Measurements from ENCODE around the gene NT5M.

DNA sequence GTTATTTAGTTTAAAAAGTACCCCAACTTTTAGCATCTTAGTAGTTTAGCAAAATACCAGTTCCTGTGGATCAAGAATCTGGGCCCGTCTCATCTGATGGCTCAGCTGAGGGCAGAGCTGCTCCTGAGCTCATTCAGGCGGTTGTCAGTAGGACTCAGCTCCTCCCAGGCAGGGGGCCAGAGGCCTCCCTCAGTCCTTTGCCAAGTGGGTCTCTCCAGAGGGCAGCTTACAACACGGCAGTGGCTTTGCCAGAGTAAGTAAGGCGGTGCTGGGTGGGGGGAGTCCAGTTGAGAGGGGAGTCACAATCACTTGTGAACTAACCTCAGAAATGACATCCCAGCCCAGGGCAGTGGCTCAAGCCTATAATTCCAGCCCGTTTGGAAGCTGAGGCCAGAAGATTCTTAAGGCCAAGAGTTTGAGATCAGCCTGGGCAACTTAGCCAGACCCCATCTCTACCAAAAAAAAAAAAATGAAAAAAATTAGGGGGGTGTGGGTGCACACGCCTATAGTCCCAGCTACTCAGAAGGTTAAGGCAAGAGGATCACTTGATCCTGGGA, 92.2 kb downstream of the NT5M start:
- TF ChIP-seq POLR2A (IDR thresholded peaks at IDR 0.05): no peak
- TF ChIP-seq, protein P1, sequence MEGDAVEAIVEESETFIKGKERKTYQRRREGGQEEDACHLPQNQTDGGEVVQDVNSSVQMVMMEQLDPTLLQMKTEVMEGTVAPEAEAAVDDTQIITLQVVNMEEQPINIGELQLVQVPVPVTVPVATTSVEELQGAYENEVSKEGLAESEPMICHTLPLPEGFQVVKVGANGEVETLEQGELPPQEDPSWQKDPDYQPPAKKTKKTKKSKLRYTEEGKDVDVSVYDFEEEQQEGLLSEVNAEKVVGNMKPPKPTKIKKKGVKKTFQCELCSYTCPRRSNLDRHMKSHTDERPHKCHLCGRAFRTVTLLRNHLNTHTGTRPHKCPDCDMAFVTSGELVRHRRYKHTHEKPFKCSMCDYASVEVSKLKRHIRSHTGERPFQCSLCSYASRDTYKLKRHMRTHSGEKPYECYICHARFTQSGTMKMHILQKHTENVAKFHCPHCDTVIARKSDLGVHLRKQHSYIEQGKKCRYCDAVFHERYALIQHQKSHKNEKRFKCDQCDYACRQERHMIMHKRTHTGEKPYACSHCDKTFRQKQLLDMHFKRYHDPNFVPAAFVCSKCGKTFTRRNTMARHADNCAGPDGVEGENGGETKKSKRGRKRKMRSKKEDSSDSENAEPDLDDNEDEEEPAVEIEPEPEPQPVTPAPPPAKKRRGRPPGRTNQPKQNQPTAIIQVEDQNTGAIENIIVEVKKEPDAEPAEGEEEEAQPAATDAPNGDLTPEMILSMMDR (IDR thresholded peaks at IDR 0.05): no peak

Data from Peyer's patch (tissue), 4 donors.